Ishikawa (cell line): ENCODE measurements around the gene SOCS2.

ENCODE experiments used
- EGR1 ChIP-seq: IDR thresholded peaks from 2 replicates; pipeline ENCODE4 v1.6.1; 2012
- EP300 ChIP-seq: IDR thresholded peaks from 2 replicates; pipeline ENCODE4 v1.6.1; 2012; ENCODE audit warnings: borderline replicate concordance
- FOXM1 ChIP-seq: IDR thresholded peaks from 2 replicates; pipeline ENCODE4 v1.6.1; 2012; ENCODE audit warnings: low read depth, borderline replicate concordance
- MAX ChIP-seq: IDR thresholded peaks from 2 replicates; pipeline ENCODE4 v1.6.1; 2012
- NFIC ChIP-seq: IDR thresholded peaks from 2 replicates; pipeline ENCODE4 v1.6.1; 2012
- RAD21 ChIP-seq: IDR thresholded peaks from 2 replicates; pipeline ENCODE4 v1.6.1; 2012; ENCODE audit warnings: low read depth
- REST ChIP-seq: IDR thresholded peaks from 2 replicates; pipeline ENCODE4 v1.6.1; 2012; ENCODE audit warnings: low read depth, mild to moderate bottlenecking
- TAF1 ChIP-seq: IDR thresholded peaks from 2 replicates; pipeline ENCODE4 v1.6.1; 2012; ENCODE audit warnings: low read depth, mild to moderate bottlenecking
- TCF12 ChIP-seq: IDR thresholded peaks from 2 replicates; pipeline ENCODE4 v1.6.1; 2012; ENCODE audit warnings: low read depth
- YY1 ChIP-seq: IDR thresholded peaks from 2 replicates; pipeline ENCODE4 v1.6.1; 2012; ENCODE audit warnings: low read depth

GRCh38 chr12:93536111-93536765 is 36.2 kb upstream of the SOCS2 start:
- TF ChIP-seq TAF1, result no peak
- TF ChIP-seq MAX, result no peak
- TF ChIP-seq TCF12, result no peak
- no peak for TF ChIP-seq EGR1
- no peak for TF ChIP-seq NFIC
- TF ChIP-seq YY1, result no peak
- TF ChIP-seq EP300, result no peak
- TF ChIP-seq RAD21, result no peak
- no peak for TF ChIP-seq FOXM1
- TF ChIP-seq REST, result no peak
